Peyer's patch (tissue), 4 donors: ENCODE measurements around the gene WDFY4.

Experiments
- POLR2A ChIP-seq, 2 donors: fragments of 450-650 bp; IDR thresholded peaks; one replicate each; pipeline ENCODE4 v1.5.1; 2017; ENCODE audit warnings: antibody characterized with exemption in 2 of 2, mild to moderate bottlenecking in 2 of 2, moderate library complexity in 2 of 2
- TF ChIP-seq, protein P1 (sequence below), 6 experiments: fragments of 450-650 bp in 4 of 6; fragments of 200-600 bp in 2 of 6; sonication (generic) in 1 of 6; IDR thresholded peaks; one replicate each; pipeline ENCODE4 v1.5.1; 2017 to 2019; ENCODE audit warnings: antibody characterized with exemption in 6 of 6, mild to moderate bottlenecking in 3 of 6, moderate library complexity in 1 of 6

- TF ChIP-seq, protein P1, sequence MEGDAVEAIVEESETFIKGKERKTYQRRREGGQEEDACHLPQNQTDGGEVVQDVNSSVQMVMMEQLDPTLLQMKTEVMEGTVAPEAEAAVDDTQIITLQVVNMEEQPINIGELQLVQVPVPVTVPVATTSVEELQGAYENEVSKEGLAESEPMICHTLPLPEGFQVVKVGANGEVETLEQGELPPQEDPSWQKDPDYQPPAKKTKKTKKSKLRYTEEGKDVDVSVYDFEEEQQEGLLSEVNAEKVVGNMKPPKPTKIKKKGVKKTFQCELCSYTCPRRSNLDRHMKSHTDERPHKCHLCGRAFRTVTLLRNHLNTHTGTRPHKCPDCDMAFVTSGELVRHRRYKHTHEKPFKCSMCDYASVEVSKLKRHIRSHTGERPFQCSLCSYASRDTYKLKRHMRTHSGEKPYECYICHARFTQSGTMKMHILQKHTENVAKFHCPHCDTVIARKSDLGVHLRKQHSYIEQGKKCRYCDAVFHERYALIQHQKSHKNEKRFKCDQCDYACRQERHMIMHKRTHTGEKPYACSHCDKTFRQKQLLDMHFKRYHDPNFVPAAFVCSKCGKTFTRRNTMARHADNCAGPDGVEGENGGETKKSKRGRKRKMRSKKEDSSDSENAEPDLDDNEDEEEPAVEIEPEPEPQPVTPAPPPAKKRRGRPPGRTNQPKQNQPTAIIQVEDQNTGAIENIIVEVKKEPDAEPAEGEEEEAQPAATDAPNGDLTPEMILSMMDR (IDR thresholded peaks at IDR 0.05), result no peak
- TF ChIP-seq POLR2A (IDR thresholded peaks at IDR 0.05), result no peak
Observed at GRCh38 chr10:48799341-48800006, 114.8 kb downstream of the WDFY4 start.
